ENCODE data around the gene CD300H.

Gene CD300H

DNA sequence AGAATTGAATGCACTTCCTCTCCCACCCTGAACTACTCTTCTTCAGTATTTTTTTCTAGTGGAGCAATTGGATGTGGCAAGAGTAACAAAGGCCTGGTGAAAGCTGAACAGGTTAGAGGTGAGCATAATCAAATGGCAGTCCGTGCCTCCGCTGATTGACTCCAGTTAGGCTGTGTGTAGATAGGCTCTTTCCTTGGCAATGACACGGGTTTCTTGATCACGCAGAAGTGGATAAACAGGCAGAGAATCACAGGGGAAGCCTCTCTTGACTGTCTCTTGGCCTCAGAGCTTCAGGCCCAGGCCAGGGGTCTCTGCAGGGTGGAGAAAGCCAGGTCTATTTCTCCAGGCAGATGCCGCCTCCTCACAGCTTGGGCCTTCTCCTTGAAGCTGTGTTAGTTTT is 40.2 kb downstream of the CD300H start:
- TF ChIP-seq, protein P1, sequence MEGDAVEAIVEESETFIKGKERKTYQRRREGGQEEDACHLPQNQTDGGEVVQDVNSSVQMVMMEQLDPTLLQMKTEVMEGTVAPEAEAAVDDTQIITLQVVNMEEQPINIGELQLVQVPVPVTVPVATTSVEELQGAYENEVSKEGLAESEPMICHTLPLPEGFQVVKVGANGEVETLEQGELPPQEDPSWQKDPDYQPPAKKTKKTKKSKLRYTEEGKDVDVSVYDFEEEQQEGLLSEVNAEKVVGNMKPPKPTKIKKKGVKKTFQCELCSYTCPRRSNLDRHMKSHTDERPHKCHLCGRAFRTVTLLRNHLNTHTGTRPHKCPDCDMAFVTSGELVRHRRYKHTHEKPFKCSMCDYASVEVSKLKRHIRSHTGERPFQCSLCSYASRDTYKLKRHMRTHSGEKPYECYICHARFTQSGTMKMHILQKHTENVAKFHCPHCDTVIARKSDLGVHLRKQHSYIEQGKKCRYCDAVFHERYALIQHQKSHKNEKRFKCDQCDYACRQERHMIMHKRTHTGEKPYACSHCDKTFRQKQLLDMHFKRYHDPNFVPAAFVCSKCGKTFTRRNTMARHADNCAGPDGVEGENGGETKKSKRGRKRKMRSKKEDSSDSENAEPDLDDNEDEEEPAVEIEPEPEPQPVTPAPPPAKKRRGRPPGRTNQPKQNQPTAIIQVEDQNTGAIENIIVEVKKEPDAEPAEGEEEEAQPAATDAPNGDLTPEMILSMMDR (conservative IDR thresholded peaks at IDR 0.05; ENCODE audit: low read depth, low read length): no peak
- no peak for DNase-seq (ENCODE audit: low read depth)
- no peak overlapping the region for H3K4me3 ChIP-seq (ENCODE audit: low read depth, low read length)

DNA sequence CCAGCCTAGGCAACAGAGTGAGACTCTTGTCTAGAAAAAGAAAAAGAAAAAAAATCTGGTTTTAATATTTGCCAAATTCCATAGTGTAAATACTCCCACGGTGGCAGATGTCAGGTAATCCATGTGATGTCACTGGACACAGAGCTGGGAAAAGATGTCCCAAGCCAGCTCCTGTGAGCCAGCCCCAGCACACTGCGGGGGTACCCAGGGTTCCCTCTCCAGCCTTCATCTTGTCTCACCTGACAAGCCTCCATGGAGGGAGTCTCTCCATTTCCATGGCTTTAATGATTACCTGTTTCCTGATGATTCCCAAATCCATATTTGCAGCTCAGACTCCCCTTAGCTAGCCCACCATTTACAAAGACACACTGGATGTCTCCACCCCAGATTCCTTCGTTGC is 40.6 kb downstream of the CD300H start:
- TF ChIP-seq, protein P1 (conservative IDR thresholded peaks at IDR 0.05; ENCODE audit: low read depth, low read length): no peak
- H3K4me3 ChIP-seq (ENCODE audit: low read depth, low read length): no peak overlapping the region
- no peak for DNase-seq (ENCODE audit: low read depth)

DNA sequence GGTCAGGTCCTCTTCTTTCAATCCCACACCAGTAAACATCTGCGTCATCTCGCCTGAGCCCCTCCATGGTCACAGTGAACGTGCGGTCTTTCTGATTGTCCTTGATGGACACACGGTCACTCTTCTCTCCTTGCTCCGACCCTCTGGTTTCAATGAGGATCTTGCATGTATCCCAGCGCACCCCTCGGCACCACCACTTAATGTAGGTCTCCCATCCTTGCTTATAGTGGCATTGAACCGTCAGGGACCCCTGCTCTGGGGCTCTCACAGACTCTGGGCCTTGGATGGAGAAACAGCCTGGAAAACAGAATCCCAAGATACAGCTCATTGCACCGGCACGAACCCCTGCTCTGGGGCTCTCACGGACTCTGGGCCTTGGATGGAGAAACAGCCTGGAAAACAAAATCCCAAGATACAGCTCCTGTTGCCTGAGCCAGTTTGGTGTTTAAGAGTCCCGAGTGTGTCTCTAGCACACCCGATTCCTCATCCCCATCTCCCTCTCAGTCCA is 41.5 kb downstream of the CD300H start:
- DNase-seq (ENCODE audit: low read depth): no peak
- TF ChIP-seq, protein P1 (conservative IDR thresholded peaks at IDR 0.05; ENCODE audit: low read depth, low read length): no peak
- H3K4me3 ChIP-seq (ENCODE audit: low read depth, low read length): no peak overlapping the region

DNA sequence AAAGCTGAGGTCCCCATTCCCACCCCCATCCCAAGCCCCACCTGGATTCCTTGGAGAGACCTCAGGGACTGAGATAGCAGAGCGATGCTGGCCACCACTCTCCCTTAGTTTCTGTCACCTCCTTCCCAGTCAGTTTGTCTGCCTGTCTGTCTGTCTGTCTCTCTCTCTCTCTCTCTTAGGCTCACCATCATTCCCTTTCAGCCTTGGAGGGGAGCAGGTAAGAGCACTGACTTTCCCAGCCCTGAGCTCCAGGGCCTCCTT is 41.9 kb downstream of the CD300H start:
- no peak overlapping the region for H3K4me3 ChIP-seq (ENCODE audit: low read depth, low read length)
- TF ChIP-seq, protein P1 (conservative IDR thresholded peaks at IDR 0.05; ENCODE audit: low read depth, low read length): no peak
- no peak for DNase-seq (ENCODE audit: low read depth)

DNA sequence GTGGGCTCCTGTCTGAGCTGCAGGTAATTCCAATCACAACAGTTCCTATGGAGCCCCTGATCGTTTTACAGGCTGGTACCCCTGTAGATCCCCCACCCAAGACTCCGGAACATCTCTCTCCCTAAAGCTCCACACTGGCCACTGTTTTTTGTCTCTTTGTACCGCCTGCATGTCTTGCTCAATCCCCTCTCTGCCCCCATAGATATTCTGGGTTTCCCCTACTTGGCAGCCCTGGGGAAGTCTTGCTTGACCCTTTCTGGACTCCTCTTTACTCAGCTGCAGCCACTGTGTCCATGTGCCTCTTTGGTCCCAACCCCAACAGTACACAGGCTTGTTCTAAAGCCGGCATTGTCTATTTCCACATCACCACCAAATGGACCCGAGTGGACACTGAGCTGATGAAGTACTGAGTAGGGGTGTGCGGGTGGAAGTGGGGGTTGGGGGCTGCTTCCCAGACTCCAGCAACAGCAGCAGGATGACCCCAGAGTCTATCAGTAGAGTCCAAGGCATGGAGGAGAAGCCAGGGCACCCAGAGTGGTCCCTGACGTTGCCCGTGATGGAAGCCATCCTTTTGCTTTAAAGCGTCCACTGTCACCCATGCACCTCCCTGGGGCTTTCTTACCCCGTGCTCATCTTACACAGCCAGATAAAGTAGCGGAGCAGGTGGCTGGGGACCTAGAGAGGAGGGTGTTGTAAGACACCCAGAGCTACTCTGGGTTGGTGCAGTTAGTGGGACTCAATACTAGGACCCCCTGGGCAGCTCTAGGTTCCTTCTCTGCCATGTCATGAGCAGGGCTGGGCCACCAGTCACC is 42.5 kb downstream of the CD300H start:
- no peak for DNase-seq (ENCODE audit: low read depth)
- TF ChIP-seq, protein P1 (conservative IDR thresholded peaks at IDR 0.05; ENCODE audit: low read depth, low read length): no peak
- H3K4me3 ChIP-seq (ENCODE audit: low read depth, low read length): no peak overlapping the region

DNA sequence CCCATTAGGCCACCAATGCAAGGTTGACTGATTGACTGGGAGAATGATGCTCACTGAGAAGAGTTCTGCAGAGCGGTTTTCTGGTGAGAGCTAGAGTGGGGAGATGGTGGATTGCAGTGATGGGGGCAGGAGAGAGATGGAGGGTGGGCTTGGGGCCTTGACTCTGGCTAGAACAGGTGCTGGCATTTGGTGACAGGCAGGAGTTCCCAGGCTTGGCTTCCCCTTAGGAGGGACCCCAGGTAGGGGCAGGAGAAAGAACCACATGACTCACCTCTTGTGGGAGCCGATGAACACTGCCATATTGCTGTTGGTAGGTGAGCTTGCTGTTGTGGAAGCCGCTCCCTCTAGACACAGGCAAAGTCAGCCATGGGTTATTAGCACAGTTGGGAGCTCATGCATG is 44.0 kb downstream of the CD300H start:
- TF ChIP-seq, protein P1 (conservative IDR thresholded peaks at IDR 0.05; ENCODE audit: low read depth, low read length): no peak
- DNase-seq (ENCODE audit: low read depth): no peak
- H3K4me3 ChIP-seq (ENCODE audit: low read depth, low read length): no peak overlapping the region

Measured in choroid plexus epithelial cell (primary cell).